Measurements from ENCODE around the gene PCDH9. TPM values are rescaled to one million over a fixed set of nuclear protein-coding genes. Genes with fewer than 3 reads are reported as not detected.
"Not testable (repeated sequence)": the region's sequence is repeated elsewhere in the genome, so short reads cannot be mapped to it uniquely, and the experiment has no call there.

PCDH9 gene
- total RNA-seq, 1 donor from 2014 or later = 0.75 TPM

DNA sequence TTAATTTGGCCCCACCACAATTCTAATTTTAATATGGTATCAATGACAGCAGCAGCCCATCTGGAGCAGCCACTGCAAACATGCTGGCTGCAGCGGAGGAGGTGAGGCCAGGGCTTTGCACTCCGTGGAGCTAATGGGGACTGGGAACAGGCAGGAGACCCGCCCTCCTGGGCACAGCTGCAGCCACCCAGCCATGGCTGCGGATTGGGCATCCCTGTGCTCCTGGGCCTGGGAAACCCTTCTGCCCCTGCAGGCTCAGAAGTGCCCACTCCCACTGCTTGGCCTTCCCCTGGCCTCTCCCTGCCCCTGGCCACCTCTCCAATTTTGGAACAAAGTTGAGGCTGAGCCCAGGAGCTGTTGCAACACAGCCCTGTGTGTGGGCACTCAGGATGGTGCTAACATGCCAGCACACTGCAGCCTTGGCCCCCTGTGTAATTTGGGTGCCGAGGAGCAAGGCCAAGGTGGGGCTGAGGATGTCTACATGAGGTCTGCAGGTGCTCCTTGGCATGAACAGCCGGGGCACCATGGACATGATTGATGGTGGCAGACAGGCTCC is 123.6 kb downstream of the PCDH9 start:
- H3K36me3 ChIP-seq (ENCODE audit: control insufficient read depth, insufficient read depth, low read length) = no peaks in the 10 kb centered on the region
- no peaks in the 10 kb centered on the region for H3K27me3 ChIP-seq (ENCODE audit: control insufficient read depth, insufficient read depth, low read length)
- DNase-seq (ENCODE audit: low read depth) = no peak
- TF ChIP-seq, protein P1, sequence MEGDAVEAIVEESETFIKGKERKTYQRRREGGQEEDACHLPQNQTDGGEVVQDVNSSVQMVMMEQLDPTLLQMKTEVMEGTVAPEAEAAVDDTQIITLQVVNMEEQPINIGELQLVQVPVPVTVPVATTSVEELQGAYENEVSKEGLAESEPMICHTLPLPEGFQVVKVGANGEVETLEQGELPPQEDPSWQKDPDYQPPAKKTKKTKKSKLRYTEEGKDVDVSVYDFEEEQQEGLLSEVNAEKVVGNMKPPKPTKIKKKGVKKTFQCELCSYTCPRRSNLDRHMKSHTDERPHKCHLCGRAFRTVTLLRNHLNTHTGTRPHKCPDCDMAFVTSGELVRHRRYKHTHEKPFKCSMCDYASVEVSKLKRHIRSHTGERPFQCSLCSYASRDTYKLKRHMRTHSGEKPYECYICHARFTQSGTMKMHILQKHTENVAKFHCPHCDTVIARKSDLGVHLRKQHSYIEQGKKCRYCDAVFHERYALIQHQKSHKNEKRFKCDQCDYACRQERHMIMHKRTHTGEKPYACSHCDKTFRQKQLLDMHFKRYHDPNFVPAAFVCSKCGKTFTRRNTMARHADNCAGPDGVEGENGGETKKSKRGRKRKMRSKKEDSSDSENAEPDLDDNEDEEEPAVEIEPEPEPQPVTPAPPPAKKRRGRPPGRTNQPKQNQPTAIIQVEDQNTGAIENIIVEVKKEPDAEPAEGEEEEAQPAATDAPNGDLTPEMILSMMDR (IDR thresholded peaks at IDR 0.05; ENCODE audit: insufficient read depth, low read length, poor library complexity, severe bottlenecking) = no peak
- no peak overlapping the region for H3K4me3 ChIP-seq (ENCODE audit: low read depth, low read length)

DNA sequence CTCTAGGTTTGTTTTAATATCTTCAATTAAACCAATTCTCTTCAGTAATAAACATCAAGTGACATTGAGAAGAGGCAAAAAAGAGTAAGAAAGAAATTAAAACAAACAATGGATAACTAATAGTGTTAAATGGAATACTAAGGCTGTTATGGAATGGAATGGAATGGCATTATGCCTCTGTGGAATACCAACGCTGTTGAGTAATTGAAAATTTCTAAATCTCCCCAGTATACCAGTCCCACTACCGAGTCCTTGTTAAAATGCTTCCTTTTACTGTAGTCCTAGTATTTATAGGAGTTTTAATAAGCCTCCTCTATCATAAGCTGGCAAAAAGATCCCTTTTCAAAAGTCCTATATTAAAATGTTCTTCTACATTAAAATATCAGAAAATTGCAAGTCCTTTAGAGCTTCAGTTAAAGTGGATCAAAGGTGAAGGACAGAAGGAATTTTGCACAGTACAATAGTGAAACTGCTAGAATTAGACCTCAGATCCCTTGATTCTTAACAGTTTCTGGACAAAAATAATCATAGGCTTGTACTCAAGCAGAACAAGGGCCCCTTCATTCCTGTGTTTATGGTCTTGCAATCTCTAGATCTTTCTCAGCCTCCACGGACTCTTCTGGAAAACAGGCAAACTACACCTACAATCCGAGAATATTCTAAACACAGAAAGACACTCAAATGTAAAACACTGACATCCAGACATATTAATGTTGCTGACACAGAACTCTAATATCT is 128.2 kb downstream of the PCDH9 start:
- TF ChIP-seq, protein P1 (IDR thresholded peaks at IDR 0.05; ENCODE audit: insufficient read depth, low read length, poor library complexity, severe bottlenecking) = no peak
- no peaks in the 10 kb centered on the region for H3K27me3 ChIP-seq (ENCODE audit: control insufficient read depth, insufficient read depth, low read length)
- H3K4me3 ChIP-seq (ENCODE audit: low read depth, low read length) = no peak overlapping the region
- DNase-seq (ENCODE audit: low read depth) = no peak
- H3K36me3 ChIP-seq (ENCODE audit: control insufficient read depth, insufficient read depth, low read length) = no peaks in the 10 kb centered on the region

DNA sequence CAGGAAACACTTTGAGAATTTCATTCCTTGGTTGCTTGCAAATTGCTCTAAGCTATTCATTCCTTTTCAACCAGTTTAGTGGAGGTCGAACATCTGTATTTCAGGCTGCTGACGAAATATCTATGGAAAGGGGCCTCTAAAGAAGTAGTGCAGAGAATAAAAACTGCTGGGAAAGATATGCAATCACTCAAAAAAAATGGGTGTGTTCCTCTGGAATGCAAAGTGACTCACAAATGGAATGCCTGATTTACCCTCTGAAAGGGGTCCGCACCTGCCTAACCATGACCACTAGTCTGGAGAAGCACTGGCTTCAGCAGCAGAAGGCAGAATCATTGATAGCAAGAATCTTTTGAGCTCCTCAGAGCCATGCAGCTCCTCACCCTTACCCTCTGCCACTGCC is 129.4 kb downstream of the PCDH9 start:
- Histone ChIP-seq H3K4me3 (ENCODE audit: low read depth, low read length) (no peak overlapping the region), H3K36me3 (ENCODE audit: control insufficient read depth, insufficient read depth, low read length) (no peaks in the 10 kb centered on the region), H3K27me3 (ENCODE audit: control insufficient read depth, insufficient read depth, low read length) (no peaks in the 10 kb centered on the region)
- DNase-seq (ENCODE audit: low read depth) = peak; percentile 48
- TF ChIP-seq, protein P1 (IDR thresholded peaks at IDR 0.05; ENCODE audit: insufficient read depth, low read length, poor library complexity, severe bottlenecking) = no peak

DNA sequence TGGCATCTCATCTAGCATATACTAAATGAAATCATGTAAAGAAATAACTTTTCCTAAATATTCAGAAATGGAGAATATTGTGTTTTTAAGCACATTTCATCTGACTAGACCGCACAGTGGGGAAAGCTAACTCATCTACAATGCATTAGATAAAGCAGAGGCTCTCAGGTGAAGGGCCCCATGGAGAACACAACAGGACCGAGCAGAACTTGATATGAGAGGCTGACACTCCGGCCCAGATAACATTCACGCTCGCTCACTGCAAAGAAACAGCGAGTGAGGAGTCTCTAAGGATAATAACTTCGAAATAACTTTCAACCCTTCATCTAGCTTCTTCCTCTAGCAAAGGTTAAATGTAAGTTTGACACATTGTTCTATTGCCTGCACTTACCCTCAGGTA is 130.6 kb downstream of the PCDH9 start:
- H3K27me3 ChIP-seq (ENCODE audit: control insufficient read depth, insufficient read depth, low read length) = no peaks in the 10 kb centered on the region
- TF ChIP-seq, protein P1 (IDR thresholded peaks at IDR 0.05; ENCODE audit: insufficient read depth, low read length, poor library complexity, severe bottlenecking) = no peak
- H3K36me3 ChIP-seq (ENCODE audit: control insufficient read depth, insufficient read depth, low read length) = no peaks in the 10 kb centered on the region
- DNase-seq (ENCODE audit: low read depth) = no peak
- no peak overlapping the region for H3K4me3 ChIP-seq (ENCODE audit: low read depth, low read length)

DNA sequence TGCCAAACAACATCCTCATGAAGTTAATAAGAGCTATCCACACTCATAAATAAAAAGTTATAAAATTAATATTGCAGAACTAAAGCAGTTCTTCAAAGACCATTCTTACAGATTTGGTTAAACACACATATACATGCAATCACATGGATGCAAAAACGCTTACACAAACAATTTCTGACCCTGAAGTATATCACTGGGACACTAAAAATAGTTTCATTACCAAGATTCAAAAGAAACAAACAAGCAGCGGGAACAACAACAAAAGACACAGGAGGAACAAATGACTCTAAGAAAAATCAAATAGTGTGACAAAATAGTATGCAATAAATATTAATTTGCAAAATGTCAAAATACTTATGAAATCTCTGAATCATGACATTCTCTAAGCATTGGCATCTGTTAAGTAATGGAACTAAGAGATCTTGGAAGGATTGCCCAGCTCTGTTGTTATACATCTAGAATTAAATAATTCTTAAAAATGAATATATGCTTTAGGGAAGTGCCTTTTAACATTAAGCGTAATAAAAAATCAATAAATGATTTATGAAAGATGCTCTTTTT is 132.2 kb downstream of the PCDH9 start:
- Histone ChIP-seq H3K36me3 (ENCODE audit: control insufficient read depth, insufficient read depth, low read length) (no peaks in the 10 kb centered on the region), H3K4me3 (ENCODE audit: low read depth, low read length) (no peak overlapping the region), H3K27me3 (ENCODE audit: control insufficient read depth, insufficient read depth, low read length) (no peaks in the 10 kb centered on the region)
- no peak for DNase-seq (ENCODE audit: low read depth)
- TF ChIP-seq, protein P1 (IDR thresholded peaks at IDR 0.05; ENCODE audit: insufficient read depth, low read length, poor library complexity, severe bottlenecking) = no peak

DNA sequence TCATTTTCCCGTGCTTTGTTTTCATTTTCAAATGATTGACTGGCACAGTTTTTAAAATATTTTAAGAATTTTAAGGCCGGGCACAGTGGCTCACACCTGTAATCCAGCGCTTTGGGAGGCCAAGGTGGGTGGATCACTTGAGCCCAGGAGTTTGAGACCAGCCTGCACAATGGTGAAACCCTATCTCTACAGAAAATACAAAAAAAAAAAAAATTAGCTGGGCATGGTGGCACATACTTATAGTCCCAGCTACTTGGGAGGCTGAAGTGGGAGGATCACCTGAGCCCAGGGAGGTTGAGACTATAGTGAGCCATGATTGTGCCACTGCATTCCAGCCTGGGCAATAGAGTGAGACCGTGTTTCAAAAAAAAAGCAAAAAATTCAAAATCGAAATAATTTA is 133.2 kb downstream of the PCDH9 start:
- H3K36me3 ChIP-seq (ENCODE audit: control insufficient read depth, insufficient read depth, low read length); H3K27me3 ChIP-seq (ENCODE audit: control insufficient read depth, insufficient read depth, low read length); DNase-seq (ENCODE audit: low read depth); H3K4me3 ChIP-seq (ENCODE audit: low read depth, low read length): not testable (repeated sequence)

Data from kidney epithelial cell (primary cell).